ENCODE measurements around the gene C17orf78.
"Not testable (repeated sequence)": the region's sequence is repeated elsewhere in the genome, so short reads cannot be mapped to it uniquely, and the experiment has no call there.

The C17orf78 gene

GRCh38 chr17:37375706-37376105 lies at the start of gene C17orf78:
Gene C17orf78 (plus strand): TSS chr17:37375985. CDS start chr17:37376093, 108 bp downstream.
- DNase-seq = no peak

DNA sequence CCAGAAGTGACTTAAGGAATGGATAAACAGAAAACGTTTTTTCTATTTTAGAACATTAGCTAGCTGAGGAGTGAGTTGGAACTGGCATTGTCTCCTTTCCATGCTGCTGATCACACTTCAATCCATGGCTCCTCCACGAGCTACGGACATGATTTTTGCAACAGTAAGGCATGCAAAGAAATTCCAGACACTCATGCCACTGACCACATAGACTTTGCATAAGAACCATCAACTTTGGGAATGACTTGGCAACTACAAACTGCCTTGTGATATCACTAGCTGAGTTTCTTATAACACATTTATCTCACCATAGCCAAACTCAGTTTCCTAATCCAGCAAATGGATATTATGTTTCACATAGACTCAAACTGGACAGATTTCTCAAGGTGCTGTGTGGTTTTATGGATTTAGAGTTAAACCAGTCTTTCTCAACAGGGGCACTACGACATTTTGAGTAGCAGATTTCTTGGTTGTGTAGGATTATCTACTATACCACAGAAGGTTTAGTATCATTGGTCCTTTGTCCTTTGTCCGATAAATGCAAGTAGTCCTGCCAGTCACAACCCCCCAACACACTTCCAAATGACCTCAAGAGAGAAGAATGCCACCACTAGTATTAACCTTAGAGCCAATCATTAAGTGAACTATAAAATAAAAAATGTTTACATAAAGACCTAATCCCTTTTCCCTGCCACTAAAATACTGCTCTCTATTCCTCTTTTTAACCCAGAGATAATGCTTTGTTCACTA lies 48.3 kb upstream of the C17orf78 start:
- DNase-seq = no peak

GRCh38 chr17:37338847-37339246 lies 36.9 kb upstream of the C17orf78 start:
- no peak for DNase-seq

DNA sequence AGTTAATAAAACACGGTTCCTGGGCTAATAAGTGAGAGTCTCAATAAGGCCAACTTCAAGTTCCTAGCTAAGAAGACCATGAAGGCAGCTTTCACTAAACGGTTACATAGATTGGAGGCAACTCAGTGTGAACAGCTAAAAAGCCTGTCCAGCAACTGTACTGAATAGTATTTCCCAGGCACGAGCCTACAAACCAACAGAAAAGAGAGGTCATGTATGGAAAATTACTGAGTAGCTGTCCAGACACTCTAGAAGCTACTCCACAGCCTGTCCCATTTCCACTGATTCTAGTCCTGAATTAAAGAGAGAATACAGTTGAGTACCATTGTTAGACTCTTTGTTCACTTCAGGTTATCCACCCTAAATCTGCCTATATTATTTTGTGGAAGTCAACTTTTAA lies 36.5 kb upstream of the C17orf78 start:
- peak in 1 of 14 donors; percentile 2 for DNase-seq

DNA sequence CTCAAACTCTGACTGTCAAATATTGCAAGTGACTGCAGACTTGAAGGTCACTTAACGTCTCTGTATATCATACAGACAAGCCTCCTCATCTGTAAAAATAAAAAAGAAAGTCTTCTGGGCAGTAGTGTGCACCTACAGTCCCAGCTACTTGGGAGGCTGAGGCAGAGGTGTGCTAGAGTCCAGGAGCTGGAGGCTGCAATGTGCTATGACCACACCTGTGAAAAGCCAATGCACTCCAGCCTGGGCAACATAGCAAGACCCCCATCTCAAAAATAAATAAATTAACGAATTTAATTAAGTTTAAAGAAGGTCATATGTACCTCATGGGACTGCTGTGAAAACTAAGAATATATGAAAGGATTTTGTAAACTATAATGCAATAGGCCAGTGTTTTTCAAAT lies 35.0 kb upstream of the C17orf78 start:
- DNase-seq = no peak

DNA sequence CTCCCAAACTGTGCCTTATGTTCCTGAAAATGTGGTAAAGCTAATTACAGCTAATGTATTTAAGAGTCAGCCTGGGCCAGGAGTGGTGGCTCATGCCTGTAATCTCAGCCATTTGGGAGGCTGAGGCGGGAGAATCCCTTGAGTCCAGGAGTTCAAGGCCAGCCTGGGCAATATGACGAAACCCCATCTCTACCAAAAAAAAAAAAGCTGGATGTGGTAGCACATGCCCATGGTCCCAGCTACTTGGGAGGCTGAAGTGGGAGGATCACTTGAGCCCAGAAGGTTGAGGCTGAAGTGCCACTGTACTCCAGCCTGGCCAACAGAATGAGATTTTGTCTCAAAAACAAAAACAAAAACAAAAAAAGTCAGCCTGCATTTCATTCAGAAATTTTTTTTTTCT lies 33.2 kb upstream of the C17orf78 start:
- no peak for DNase-seq

GRCh38 chr17:37344519-37344918 lies 31.3 kb upstream of the C17orf78 start:
- no peak for DNase-seq

GRCh38 chr17:37346863-37347402 lies 28.9 kb upstream of the C17orf78 start:
- DNase-seq = not testable (repeated sequence)

DNA sequence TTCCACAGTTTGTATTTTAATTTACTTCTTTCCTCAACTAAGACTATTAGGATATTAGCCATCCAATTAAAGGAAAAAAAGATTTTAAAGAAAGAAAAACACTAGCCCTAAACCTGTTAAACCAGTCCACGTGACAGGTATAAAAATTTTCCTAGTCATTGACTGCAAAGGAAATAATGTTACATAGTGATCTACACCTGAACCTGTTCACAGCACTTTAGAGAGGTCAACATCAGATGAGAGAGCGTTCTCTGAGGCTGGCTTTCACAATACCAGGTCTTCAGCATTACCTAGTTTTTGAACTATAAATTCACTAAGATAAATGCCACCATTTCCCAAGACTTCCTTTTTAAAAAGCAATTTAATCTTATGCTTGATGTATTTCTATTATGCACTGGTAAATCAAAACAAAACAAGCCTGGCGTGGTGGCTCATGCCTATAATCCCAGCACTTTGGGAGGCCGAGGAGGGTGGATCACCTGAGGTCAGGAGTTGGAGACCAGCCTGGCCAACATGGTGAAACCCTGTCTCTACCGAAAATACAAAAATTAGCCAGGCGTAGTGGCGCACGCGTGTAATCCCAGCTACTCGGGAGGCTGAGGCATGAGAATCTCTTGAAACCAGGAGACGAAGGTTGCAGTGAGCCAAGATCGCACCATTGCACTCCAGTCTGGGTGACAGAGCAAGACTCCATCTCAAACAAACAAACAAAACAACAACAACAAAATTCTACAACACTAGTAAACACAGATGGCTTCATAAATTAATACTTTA lies 18.8 kb upstream of the C17orf78 start:
- not testable (repeated sequence) for DNase-seq

DNA sequence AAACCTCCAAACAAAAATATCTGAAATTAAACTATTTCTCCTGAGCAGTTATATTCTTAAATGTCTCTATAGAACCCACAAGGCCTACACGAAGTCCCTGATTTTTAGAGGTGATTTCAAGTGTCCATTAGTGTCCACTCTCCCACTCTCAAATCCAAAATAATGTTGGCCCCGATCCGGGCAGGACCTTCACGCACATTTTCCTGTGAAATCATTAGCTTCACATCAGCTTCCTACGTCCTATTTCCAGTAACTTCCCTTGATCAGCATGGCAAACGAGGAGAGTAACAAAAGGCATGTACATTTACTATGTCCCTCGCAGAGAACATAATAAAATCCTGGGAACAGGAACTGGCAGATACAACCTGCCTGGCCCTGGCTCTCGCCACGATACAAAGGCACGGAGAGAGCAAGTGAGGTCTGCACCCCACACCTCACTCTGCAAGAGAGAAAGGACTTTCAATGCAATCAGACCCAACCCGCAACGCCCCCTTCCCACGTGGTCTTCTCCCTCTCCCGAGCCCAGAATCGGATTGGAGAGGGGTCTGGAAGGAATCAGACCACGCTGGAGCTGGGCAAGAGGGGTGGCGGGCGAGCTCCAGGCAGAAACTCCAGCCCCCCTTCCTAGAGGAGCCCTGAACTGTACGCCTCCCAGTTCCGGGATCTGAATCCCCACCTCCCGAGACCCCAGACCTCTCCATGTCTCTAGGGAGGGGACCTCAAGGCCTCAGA lies 17.5 kb upstream of the C17orf78 start:
- DNase-seq = peak in 13 of 14 donors; percentile 15 to 77 (median 55)

GRCh38 chr17:37358830-37359681 lies 16.7 kb upstream of the C17orf78 start:
- peak; percentile 17 to 98 (median 90) for DNase-seq

GRCh38 chr17:37359682-37360188 lies 16.1 kb upstream of the C17orf78 start:
- peak in 1 of 14 donors; percentile 45 for DNase-seq

DNA sequence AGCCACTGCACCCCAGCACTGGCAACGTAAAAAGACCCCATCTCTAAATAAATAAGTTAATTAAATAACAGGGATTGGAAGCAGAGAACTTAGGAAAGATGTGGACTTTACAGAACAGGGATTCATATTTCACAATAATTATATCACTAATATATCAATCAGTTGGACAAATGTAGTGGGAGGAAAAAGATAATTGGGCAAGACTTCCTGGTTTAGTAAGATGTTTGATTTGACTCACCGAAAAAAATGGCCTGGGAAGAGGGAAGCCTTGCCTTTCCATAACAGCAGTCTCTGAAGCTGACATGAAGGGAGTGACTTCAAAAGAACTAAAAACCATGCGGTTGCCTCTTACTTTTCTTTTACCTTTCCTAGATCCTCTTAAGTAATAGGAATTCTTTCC lies 15.2 kb upstream of the C17orf78 start:
- DNase-seq = no peak

DNA sequence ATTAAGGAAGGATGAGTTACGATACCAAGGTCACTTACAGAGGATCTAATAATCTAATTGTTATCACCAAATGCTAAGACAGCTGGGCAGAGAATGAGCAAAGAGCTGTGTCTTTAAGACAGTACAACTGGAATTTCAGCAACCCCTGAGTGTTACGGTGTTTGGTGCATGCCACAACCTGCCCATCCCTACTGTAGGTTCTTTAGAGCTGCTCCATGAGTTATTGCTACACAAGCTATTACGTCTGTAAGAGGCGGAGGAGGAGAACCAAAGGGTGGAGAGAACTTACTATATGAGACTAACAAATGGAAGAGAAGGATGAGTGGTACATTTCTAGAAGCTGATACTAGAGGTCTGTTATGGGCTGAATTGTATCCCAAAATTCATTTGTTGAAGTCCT lies 14.2 kb upstream of the C17orf78 start:
- DNase-seq = no peak

DNA sequence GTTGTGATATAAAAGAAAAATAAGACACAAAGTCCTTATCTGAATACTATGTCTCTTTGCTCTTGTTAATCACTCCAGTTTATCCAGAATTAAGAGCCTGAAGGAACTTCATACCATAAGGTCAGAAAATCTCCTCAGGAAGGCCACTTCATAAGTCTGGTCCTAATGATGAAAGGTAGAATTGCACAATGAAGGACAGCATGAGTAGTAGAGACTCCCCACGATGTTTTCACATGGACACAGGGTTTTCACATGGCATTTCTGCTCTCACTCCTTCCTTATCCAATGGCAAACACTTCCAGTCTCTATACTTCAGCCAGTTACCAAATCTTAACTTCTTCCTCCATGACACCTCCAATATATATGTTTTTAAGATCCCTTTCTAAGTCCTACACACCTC lies 10.2 kb upstream of the C17orf78 start:
- DNase-seq = no peak

DNA sequence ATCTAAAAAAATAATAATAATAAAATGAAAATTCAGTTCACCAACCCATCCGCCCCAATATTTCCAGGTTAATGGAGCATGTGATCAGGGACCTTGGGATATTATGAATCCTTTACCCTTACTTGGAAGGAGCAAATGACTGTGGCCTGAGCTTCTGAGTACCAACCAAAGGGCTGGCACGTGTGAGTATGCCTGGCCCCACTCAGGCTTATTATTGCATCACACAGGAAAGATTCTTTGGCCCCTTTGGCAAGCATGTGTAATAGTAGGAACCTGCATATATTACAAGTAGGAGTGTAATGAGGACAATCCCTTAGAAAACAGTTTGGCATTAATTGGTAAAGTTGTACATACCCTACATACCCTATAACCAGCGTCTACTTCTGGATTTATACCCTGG lies 7.2 kb upstream of the C17orf78 start:
- DNase-seq = no peak

DNA sequence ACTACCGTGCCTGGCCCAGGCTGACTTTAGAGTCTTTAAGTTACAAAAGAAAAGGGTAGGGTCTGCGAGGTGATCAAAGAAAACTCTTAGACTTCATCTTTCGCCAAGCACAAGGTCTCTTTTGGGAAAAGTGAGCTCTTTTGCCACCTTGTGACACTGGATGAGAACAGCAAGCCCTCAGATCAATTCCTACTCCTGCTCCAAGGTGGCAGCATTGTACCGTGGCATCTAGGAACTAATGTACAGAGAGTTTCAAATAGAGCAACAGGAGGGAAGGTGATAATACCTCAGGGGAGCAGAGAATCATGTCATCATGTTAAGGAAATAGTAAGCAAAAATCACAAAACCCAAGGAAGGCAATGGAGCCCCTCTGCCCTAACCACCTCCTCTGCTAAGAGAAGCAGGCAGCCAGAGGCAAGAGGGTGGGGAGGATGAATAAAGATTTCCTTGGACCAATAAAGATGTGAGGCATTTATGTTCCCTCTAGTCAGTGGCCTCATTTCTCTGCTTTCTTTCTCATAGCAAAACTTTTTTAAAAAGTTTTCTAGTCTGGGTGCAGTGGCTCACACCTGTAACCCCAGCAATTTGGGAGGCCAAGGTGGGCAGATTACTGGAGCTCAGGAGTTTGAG lies 2.1 kb upstream of the C17orf78 start:
- peak in 10 of 14 donors; percentile 0 to 57 (median 30) for DNase-seq

DNA sequence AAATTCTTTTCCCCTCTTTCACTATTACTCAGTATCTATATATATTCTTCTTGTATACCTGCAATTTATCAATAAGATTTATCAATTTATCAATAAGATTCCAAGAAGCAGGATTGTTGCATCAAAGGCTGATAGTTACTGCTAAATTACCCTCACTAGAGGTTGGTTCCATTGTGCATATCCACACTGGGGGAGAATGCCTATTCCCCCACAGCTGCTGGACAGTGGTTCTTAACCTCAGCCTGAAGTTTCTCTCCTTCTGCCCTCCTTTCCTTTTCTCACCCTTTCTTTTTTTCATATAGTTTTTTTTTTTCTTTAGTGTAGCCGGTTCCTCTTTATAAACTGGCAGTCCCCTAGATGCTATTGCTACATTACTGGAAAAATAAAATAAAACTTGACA lies 6.3 kb downstream of the C17orf78 start:
- no peak for DNase-seq

DNA sequence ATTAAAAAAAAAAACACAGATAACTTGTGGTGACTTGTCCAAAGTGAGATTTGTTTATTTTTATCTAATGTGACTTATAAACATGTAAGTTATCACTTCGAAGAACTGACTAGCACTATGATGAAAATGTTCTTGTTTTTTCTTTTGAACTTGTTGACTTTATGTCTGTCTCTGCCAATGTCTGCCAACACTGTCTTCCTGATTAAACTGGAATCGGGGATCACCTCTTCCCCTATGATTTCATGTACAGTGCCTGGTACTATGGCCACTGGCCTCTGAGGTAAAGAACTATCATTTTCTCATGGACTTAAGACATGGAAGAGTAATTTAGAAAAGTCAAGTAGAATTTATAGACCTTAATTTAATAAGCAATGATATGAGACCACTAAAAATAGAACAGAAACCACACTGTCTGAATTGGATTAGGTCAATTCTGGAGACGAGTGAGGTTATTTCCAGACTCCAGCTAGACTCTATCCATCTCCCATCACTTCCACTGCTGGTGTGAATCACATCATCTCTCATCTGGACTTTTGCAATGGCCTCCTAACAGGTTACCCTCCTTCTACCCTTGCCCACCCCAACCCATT lies 8.9 kb downstream of the C17orf78 start:
- DNase-seq = no peak

DNA sequence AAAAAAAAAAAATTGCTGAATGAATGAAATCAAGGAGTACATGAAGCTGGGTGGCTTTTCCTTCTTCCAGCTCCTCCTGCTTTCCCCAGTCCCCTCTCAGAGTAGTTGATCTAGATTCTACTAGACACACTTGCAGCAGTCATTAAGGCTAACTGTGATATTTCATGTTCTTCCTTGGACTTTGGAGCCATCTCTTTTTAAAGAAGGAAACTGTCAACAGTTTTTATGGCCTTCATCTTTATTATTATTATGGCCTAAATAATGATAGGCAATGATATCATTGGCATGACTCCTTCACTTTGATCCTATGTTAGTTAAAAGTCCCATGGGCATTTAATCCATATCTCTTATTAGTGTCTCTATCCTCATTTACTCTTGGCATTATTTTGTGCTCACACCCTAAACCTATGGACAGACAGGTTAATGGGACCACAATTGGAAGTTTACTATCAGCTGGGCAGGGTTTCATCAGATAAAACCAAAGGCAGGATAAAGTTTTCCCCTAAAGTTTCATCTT lies 9.7 kb downstream of the C17orf78 start:
- DNase-seq = no peak

Data from C1 segment of cervical spinal cord (tissue), 14 donors.